RWPE2 (cell line): ENCODE measurements around the gene SLC8A2.

Source experiments
- ATAC-seq: fragments of 200-7000 bp; cut with Tn5 transposase; 3 replicates; pipeline ENCODE4 v1.9.1; 2021; ENCODE audit warnings: low read depth
- DNase-seq: peaks from one replicate; pipeline ENCODE4 v3.0.0-alpha.2; 2020; ENCODE audit warnings: low spot score
- H3K27ac ChIP-seq: fragments of 450-650 bp; 2 replicates; pipeline ENCODE4 v1.5.1; 2017; ENCODE audit warnings: mild to moderate bottlenecking; ENCODE audit not compliant: poor library complexity, severe bottlenecking
- H3K27me3 ChIP-seq: fragments of 250-450 bp; sonication (Bioruptor Pico); 2 replicates; pipeline ENCODE4 v1.5.1; 2021; ENCODE audit warnings: mild to moderate bottlenecking, moderate library complexity; ENCODE audit not compliant: insufficient read depth, poor library complexity, severe bottlenecking
- H3K36me3 ChIP-seq: fragments of 250-450 bp; sonication (Bioruptor Pico); 2 replicates; pipeline ENCODE4 v1.5.1; 2020; ENCODE audit warnings: low read depth, mild to moderate bottlenecking, moderate library complexity
- H3K4me1 ChIP-seq: fragments of 250-450 bp; sonication (Bioruptor Pico); 2 replicates; pipeline ENCODE4 v1.5.1; 2021; ENCODE audit warnings: mild to moderate bottlenecking, moderate library complexity; ENCODE audit not compliant: insufficient read depth, poor library complexity, severe bottlenecking
- H3K4me3 ChIP-seq: fragments of 250-450 bp; sonication (Bioruptor Pico); 2 replicates; pipeline ENCODE4 v1.5.1; 2021; ENCODE audit warnings: mild to moderate bottlenecking, moderate library complexity; ENCODE audit not compliant: severe bottlenecking
- H3K9me3 ChIP-seq: fragments of 250-450 bp; sonication (Bioruptor Pico); 2 replicates; pipeline ENCODE4 v1.5.1; 2021; ENCODE audit warnings: mild to moderate bottlenecking, moderate library complexity; ENCODE audit not compliant: severe bottlenecking
- TF ChIP-seq, protein P1 (sequence below): fragments of 450-650 bp; IDR thresholded peaks from one replicate; pipeline ENCODE4 v1.5.1; 2017; ENCODE audit warnings: mild to moderate bottlenecking, moderate library complexity; ENCODE audit not compliant: poor library complexity, severe bottlenecking

The SLC8A2 gene

GRCh38 chr19:47509170-47509847 is 37.6 kb upstream of the SLC8A2 start:
- ATAC-seq (peak; percentile 10; the same call in 2 of the 3 replicates), DNase-seq (no peak)
- Histone ChIP-seq H3K27me3 (no peaks in the 10 kb centered on the region), H3K36me3 (peaks cover 15% of the 10 kb centered on the region; the same call in 1 of the 2 replicates), H3K9me3 (no peaks in the 10 kb centered on the region), H3K4me3 (no peak overlapping the region), H3K4me1 (peaks cover 28% of the 10 kb centered on the region), H3K27ac (peak overlapping the region; percentile 70)
- TF ChIP-seq, protein P1, sequence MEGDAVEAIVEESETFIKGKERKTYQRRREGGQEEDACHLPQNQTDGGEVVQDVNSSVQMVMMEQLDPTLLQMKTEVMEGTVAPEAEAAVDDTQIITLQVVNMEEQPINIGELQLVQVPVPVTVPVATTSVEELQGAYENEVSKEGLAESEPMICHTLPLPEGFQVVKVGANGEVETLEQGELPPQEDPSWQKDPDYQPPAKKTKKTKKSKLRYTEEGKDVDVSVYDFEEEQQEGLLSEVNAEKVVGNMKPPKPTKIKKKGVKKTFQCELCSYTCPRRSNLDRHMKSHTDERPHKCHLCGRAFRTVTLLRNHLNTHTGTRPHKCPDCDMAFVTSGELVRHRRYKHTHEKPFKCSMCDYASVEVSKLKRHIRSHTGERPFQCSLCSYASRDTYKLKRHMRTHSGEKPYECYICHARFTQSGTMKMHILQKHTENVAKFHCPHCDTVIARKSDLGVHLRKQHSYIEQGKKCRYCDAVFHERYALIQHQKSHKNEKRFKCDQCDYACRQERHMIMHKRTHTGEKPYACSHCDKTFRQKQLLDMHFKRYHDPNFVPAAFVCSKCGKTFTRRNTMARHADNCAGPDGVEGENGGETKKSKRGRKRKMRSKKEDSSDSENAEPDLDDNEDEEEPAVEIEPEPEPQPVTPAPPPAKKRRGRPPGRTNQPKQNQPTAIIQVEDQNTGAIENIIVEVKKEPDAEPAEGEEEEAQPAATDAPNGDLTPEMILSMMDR = no peak

GRCh38 chr19:47508721-47509120 is 37.0 kb upstream of the SLC8A2 start:
- no peaks in the 10 kb centered on the region for H3K9me3 ChIP-seq
- no peak for ATAC-seq
- no peak for DNase-seq
- peaks cover 16% of the 10 kb centered on the region for H3K36me3 ChIP-seq
- H3K4me3 ChIP-seq = no peak overlapping the region
- peaks cover 28% of the 10 kb centered on the region for H3K4me1 ChIP-seq
- no peak overlapping the region for H3K27ac ChIP-seq
- TF ChIP-seq, protein P1 = no peak
- H3K27me3 ChIP-seq = no peaks in the 10 kb centered on the region

DNA sequence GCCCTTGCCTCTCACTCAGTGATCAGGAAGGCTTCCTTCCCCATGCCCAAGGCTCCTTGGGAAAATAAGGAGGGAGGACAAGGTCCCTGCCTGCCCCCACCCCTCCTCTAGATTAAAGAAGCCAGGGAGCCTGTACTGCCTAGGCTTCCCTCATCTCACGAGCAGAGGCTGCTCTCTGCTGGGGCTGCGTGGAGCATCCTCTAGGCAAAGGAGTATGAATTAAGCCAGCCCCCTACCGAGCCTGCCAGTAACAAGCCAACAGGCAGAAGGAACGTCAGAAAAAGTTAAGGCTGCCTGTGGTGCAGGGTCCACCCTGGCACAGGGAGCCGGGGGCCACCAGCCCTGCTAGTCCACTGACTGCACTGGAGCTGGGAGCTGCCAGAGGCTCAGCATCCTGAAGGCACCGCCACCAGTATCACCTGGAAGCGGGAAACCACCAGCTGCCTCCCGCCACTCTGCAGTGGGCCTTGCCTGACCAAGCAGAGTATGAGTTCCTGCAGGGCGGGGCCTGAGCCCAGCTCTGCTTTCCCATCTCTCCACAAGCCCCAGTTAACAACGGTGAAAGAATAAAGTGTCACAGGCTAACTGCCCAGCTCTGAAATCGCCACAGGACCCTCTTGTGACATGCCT is 36.3 kb upstream of the SLC8A2 start:
- Histone ChIP-seq H3K27me3 (no peaks in the 10 kb centered on the region), H3K4me1 (peaks cover 24% of the 10 kb centered on the region), H3K4me3 (no peak overlapping the region), H3K9me3 (no peaks in the 10 kb centered on the region), H3K27ac (no peak overlapping the region), H3K36me3 (peaks cover 23% of the 10 kb centered on the region)
- ATAC-seq = no peak
- TF ChIP-seq, protein P1 = no peak
- DNase-seq = no peak

GRCh38 chr19:47507012-47507411 is 35.3 kb upstream of the SLC8A2 start:
- Histone ChIP-seq H3K27ac (no peak overlapping the region), H3K9me3 (no peaks in the 10 kb centered on the region), H3K27me3 (no peaks in the 10 kb centered on the region), H3K4me3 (no peak overlapping the region), H3K4me1 (peaks cover 15% of the 10 kb centered on the region), H3K36me3 (peaks cover 31% of the 10 kb centered on the region)
- TF ChIP-seq, protein P1 = no peak
- no peak for DNase-seq
- ATAC-seq = no peak

- Histone ChIP-seq H3K27me3 (no peaks in the 10 kb centered on the region), H3K27ac (no peak overlapping the region), H3K4me3 (no peak overlapping the region), H3K9me3 (no peaks in the 10 kb centered on the region), H3K36me3 (peaks cover 31% of the 10 kb centered on the region), H3K4me1 (peaks cover 15% of the 10 kb centered on the region)
- no peak for DNase-seq
- TF ChIP-seq, protein P1 = no peak
- no peak for ATAC-seq
These were observed 34.8 kb upstream of the SLC8A2 start for GRCh38 chr19:47506459-47506858.
